NAMALWA (cell line): Measurements from ENCODE around the gene MAP3K8.

Experiments used
- DNase-seq: peaks from one replicate; pipeline ENCODE4 v3.0.0-alpha.2; 2015; ENCODE audit warnings: low spot score

The MAP3K8 gene

DNA sequence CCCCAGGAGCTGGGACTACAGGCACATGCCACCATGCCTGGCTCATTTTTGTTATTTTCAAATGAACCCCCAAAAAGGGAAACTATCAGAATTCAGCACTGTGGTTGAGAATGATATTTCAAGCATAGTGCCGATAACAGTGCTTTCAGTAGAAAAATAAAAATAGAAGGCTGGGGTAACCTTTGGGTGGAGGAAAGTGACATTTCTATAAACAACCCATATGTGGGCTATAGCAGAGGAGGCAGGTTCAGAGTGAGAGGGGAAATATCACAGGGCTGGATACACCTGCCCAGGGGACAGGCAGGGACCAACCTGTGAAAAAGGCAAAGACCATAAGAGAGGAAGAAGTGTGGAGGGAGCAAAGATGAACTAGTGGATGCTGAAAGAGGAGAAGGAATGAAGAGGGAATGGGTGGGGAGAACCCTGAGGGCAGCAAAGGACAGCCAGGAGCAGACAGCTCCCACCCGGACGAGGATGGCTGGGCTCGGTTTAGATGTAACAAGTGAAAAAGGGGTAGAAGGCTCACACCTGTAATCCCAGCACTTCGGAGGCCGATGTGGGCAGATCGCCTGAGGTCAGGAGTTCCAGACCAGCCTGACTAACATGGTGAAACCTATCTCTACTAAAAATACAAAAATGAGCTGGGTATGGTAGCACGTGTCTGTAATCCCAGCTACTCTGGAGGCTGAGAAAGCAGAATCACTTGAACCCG is 56.5 kb downstream of the MAP3K8 start:
- DNase-seq, result no peak

DNA sequence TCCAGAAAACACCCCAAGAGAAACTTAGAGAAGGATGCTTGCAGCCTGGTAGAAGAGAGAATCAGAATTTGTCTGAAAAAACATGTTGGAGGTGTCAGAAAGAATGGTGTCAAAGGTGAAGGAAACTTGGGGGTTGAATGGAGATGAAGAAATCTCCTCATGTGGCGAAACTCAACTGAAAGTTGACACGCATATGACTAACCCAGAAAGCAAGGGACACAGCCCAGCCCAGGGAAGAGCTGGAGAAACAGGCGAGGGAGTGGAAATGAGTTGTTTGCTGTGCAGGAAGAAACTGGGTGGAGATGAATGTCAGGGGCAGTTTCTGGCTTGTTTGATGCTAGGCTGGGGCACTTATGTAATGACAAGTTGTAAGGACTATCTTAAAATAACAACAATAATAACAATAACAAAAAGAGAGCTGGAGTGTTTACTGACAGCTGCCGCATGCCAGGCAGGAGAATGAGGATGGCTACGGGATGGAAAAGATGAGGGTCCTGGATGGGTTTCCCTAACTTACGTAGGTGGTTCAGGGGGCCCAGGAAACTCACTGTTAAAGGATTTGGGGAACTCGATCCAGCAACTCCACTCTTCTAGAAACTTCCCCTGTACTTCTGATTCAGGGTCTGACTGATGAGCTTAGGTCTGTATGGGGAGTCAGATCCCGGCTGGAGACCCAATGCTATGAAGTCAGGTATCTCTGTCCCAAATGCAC is 57.4 kb downstream of the MAP3K8 start:
- no peak for DNase-seq

DNA sequence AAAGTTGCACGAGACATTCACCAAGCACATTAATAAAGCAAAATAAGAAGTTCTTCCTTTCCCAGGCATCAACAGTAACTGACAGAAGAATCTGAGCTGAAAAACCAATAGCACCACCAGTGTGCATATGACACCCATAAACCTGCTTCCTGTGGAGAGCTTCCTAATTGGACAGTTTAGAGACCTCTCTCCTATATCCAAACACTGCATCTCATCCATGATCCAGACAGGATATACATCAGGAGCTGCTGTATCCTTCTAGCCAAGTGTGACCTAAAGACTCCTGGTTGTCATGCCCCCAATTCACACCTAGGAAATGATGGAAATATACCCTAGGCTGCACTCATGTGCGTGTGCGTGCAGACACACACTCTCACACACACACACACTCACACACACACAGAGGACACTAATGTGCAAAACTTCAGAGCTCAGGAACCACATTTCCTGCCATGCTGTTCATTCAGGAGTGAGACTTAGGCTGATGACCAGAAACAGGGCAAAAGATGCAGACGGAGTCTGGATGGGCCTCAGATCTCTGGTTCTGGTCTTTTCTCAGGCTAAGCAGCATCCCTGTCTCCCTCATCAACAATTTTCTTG is 58.0 kb downstream of the MAP3K8 start:
- no peak for DNase-seq

DNA sequence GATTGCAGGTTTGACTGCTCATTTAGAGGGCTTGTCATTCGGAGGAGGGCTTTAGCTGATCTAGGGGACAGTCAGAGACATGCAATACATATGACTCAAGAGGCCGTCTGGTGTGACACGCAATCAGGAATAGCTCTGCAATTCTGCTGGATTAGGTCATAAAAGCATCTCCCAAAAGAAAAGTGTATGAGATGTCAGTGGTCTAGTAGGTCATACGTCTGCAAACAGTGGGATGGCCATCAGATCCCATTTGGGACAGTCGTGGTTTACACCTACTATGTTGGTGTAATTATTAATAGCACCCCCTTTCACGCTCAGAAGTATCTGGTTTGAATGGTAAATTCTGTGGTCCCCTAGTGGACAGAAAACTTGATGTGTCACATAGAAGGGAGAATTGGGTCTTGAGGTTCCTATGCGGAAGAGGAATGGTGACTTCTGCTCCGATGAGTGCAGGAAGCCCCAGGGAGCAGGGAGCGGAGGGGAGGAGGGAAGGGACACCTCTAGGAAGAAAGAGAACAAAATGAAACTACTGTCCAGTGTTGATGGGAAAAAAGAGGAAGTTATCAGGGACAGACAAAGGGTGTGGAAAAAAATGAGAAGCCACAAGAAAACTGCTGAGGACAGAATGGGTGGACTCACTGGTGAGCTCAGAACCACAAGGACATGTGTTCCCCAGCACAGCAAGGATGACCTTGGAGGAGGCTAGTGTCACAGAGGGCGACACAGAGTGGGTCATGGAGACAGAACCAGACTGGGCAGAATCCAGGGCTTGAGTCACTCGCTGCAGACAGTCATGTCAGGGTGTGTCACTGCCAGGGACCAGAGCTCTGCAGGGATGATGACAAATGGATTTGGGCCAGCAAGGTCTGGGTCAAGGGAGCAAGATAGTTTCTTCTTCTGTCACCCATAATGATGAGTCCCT is 59.9 kb downstream of the MAP3K8 start:
- DNase-seq, result peak; percentile 57

DNA sequence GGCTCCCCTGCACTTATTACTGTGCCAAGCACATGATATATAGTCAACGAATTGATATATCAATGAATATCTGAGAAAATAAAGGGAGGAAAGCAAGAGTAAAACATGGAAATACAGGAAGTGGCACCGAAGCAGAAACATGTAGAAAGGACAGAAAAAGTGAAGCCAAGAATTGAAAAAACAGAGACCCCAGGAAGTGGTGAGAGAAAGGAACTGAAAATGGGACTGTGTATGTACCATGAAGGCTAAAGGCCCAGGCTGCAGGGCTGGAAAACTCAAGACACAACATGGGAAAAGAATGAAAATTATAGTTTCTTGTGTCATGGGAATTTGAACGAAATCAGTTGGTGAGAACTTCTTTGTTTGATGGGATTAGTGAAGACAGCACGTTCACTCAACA is 60.6 kb downstream of the MAP3K8 start:
- DNase-seq, result no peak

DNA sequence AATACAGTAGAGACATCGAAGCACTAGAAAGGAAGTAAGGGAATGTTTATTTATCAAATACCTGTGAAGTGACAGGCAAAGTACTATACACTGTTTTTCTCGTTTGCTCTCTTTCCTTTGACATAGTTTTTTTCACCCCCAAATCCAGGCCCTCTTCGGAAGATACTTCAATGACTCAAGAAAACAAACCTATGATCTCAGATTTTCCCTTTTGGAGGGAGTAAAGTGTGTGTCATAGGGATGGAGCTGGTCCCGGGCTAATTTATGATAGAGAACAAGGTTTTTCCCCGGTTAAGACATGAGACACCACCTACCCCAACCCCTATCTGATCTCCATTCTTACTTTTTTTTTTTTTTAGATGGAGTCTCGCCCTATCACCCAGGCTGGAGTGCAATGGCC is 61.7 kb downstream of the MAP3K8 start:
- DNase-seq, result no peak

DNA sequence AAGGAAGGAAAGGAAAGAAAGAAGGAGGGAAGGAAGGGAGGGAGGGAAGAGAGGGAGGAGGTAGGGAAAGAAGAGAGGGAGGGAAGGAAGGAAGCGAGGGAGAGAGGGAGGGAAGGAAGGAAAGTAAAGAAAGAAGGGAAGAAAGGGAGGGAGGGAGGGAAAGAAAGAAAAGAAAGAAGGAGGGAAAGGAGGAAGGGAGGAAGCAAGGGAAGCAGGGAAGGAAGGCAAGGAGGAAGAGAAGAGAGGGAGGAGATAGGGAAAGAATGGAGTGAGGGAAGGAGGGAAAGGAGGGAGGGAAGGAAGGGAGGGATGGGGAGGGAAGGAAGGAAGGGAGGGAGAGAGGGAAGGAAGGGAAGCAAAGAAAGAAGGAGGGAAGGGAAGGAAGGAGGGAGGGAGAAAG is 65.8 kb downstream of the MAP3K8 start:
- DNase-seq, result no peak

DNA sequence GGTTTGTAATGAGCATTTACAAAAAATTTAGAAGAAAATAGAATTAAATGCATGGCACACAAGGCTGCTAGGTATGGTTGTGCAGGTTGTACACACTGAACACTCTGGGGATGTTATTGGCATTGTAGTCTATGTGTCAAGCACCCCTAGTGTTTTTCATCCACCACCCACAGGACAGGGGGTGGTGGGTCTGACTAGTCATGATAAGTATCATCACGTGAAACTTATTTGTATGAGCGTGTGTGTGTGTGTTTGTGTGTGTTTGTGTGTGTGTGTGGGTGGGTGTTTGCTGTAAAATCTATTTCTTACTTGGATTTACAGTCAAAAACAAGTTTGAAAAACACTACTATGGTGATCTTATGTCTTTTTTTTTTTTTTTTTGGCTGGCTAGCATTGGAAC is 66.5 kb downstream of the MAP3K8 start:
- no peak for DNase-seq

DNA sequence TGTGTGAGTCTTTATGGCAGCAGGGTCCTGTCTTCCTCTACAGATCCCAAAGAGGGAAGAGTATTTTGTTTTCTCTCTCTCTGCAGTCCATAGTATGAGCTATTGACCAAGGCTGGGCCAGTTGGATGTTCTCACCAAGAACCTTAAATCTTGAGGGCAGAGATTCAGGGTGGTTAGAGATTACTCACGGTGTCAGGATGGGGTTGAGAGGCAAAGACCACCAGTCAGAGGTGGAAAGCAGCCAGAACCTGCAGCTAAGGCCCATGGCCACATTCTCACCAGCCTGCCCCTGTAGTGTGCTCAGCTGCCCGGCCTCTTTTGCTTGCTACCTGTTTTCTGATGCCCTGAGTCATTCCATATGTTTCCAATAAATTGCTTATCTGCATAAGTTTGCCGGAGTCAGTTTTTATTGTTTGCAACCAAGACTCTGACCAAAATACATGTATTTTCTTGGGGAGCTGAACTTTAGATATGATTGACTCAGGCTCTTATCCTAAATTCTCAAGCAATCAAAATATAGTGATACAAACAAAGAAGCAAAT is 67.0 kb downstream of the MAP3K8 start:
- DNase-seq, result no peak

DNA sequence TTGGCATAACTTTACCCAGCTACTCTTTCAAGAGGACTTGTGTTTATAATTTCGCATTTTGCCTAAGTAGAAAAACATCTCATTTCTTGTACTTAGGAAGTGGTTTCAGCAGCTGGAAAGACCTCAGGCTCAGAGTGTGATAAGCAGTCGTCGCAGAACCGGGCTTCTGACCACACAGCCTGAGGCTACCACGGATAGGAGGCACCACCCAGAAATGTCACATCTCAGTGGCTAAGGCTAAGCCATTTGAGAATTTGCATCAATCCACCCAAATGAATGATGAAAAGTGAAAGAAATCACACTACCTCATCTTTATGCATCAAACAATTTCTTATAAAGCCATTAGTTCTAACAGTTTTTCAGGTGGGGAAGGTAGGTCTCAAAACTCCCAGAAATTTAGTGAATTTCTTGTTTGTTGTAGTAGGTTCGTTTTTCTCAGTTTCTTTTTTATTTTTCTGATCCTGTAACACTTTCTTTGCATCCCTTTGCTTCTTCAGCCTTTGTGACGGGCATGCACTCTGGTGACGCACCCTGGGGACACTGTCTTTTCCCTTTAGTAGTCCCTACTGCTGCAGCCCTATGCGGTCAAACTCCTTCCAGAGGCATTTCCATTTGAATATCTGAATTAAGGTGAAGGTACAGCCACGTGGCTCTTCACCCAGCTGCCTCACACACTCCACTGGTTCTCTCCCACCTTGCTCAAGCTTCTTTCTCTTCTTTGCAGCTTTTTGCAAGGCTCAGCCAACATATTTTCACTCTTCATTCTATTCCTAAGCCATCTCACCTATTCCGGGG is 68.5 kb downstream of the MAP3K8 start:
- peak; percentile 58 for DNase-seq

DNA sequence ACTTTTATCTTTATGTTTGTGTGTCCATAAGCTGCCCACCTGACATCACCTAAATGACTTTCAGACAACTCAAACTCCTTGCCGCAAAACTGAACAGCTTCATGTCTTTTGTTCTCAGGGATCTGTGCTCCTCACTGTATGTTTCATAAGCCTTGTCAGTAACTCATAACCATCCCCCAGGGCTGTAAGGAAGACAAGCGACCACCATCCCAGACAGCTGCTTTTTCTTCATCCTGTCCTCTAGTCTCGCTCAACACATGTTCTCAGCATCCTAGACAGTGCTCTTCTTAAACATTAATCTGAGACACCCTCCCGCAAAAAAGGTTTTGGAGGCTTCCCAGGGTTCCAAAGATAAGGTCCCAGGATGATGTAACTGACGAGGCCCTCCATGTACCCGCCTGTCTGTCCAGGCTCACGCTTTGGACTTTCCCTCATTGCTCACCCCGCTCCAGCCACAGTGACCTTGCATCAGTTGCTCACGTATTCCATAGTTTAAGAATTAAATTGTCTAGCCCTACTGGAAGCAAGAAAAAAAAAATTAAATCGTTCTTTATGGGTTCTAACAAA is 69.8 kb downstream of the MAP3K8 start:
- no peak for DNase-seq

DNA sequence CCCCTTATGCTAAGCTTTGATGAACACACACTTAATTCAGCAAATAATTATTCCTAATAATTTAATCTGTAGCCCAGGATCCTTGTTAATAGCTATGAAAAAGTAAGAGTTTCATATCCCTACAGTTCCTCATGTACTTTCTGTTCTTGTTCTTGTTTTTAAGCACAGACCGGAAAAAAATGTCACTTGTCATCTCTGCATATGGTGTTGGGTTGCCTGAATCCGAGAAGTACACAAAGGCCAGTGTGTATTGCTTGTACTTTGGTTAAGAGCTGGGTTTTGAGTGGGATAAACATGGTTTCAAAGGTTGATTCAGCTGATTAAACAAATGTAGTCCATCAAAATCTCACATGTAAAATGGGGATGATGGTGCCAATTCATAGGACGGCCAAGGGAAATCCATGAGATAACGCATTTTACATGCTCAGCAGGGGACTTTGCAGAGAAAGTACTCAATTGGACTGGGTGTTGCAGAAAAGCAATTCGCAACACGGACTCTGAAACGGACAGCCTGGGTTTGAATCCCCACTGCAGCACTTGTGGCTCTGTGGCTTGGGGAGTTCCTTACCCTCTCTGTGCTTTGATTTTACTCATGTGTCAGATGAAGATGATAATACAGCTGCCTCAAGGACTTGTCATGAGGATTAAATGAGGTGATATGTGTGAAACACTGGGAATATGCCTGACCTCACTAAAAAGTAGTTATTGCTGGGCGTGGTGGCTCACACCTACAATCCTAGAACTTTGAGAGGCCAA is 71.7 kb downstream of the MAP3K8 start:
- no peak for DNase-seq

DNA sequence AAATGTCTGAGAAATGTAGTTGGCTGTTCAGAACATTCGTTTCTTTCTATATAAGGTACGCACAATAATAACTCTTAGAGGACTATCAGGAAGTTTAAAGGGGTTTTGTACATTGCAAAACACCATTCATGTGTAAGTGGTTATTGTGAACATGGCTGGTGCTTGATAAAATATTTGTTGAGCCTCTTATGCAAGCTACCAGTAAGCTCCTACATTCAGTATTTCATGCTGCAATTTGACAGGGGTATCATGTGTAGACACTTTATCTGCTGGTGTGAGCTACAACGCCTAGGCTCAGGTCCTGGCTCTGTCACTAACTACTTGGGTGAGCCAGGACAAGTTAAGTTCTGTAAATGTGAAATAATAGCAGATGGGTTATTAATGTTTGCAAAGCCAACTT is 75.5 kb downstream of the MAP3K8 start:
- no peak for DNase-seq

DNA sequence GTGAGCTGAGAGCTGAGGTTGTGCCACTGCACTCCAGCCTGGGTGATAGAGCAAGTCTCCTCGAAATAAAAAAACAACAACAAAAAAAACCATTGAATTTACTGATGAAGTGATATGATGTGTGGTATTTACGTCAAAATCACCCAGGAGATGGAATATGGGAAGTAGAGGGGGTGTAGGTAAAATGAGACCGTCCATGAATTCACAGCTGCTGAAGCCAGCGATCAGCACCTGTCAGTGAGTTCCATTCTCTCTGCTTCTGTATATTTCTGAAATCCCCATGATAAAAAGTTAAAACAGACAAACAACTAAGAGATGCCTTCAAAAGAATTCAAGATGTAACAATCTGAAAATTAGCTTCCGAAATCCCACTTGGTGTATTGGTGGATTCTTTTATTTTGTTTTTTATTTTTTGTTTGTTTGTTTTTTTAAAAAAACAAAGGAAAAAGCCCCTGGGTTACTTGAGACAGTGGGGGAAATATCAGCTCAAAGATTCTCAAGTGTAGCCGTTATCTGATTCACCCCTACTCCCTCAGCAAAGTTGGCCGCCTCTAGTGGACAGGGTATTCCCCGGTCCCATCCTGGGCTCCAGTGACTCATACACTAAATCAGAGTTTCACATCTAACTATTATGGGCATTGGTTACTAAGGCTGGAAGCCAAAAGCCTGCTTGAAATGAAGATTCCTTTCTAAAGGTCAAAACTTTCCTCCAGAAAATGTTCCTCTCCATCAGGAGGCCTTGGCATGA is 76.4 kb downstream of the MAP3K8 start:
- no peak for DNase-seq

DNA sequence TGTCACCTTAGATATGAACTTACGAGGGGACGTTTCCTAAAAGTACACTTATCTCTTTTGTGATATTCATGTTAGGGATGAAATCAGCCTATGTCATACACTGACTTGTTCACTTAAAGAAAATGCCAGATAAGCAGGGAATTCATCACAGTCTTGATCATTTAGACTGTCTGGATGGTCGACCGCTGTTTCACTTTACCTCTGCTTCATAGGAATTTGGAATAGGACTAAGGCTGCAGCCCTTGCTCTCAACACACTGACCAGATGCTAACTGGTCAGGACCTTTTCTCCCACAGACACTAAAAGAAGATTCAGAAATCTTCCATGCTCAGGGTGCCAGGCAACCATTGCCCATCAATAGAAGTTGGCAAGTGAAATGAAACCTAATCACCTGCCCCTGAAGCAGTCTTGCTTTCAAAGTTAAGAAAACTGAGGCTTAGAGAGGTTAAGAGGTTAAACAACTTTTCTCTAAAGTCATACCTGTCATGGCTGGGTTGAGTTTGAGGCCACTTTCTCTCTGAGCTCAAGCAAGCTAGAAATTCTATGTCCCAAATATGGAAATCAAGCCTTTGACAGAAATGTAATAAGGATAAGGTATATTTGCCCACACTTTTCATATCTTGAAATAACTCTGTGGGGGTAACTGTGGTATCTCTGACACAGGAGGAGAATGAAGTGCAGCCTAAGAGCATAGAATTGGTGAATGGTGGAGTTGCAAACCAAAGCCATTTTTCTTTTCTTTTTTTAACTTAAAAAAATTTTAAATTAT is 77.1 kb downstream of the MAP3K8 start:
- no peak for DNase-seq
